GM19452 (cell line): ENCODE results near the gene CRCP.
"Not testable (repeated sequence)": the region's sequence is repeated elsewhere in the genome, so short reads cannot be mapped to it uniquely, and the experiment has no call there.

ENCODE experiments used
- ATAC-seq: cut with Tn5 transposase; IDR thresholded peaks from one replicate; pipeline ENCODE4 v1.9.1; 2021; ENCODE audit not compliant: unreplicated experiment

CRCP gene

GRCh38 chr7:66152371-66153191 lies 37.9 kb downstream of the CRCP start:
- no peak for ATAC-seq

- ATAC-seq, result no peak
These were observed 39.0 kb downstream of the CRCP start for GRCh38 chr7:66153691-66154090.

GRCh38 chr7:66156035-66156434 lies 41.4 kb downstream of the CRCP start:
- not testable (repeated sequence) for ATAC-seq

- no peak for ATAC-seq
These were observed 42.4 kb downstream of the CRCP start for GRCh38 chr7:66157060-66157459.

GRCh38 chr7:66162622-66163021 lies 48.0 kb downstream of the CRCP start:
- no peak for ATAC-seq

GRCh38 chr7:66163186-66163610 lies 48.6 kb downstream of the CRCP start:
- ATAC-seq, result no peak

- ATAC-seq, result no peak
These were observed 49.7 kb downstream of the CRCP start for GRCh38 chr7:66164356-66164755.

- ATAC-seq, result no peak
These were observed 53.2 kb downstream of the CRCP start for GRCh38 chr7:66167773-66168387.

- no peak for ATAC-seq
These were observed 55.0 kb downstream of the CRCP start for GRCh38 chr7:66169616-66170015.

- no peak for ATAC-seq
These were observed 55.9 kb downstream of the CRCP start for GRCh38 chr7:66170309-66171231.

GRCh38 chr7:66172536-66173401 lies 58.1 kb downstream of the CRCP start:
- ATAC-seq, result not testable (repeated sequence)

- no peak for ATAC-seq
These were observed 59.2 kb downstream of the CRCP start for GRCh38 chr7:66173856-66174255.

- not testable (repeated sequence) for ATAC-seq
These were observed 60.4 kb downstream of the CRCP start for GRCh38 chr7:66175006-66175405.

- ATAC-seq, result no peak
These were observed 62.3 kb downstream of the CRCP start for GRCh38 chr7:66176914-66177313.

- no peak for ATAC-seq
These were observed 63.6 kb downstream of the CRCP start for GRCh38 chr7:66178258-66178657.

GRCh38 chr7:66181329-66181728 lies 66.7 kb downstream of the CRCP start:
- ATAC-seq, result no peak

GRCh38 chr7:66181845-66182244 lies 67.2 kb downstream of the CRCP start:
- no peak for ATAC-seq

GRCh38 chr7:66182920-66183319 lies 68.3 kb downstream of the CRCP start:
- no peak for ATAC-seq

GRCh38 chr7:66183700-66184099 lies 69.1 kb downstream of the CRCP start:
- no peak for ATAC-seq

- no peak for ATAC-seq
These were observed 71.1 kb downstream of the CRCP start for GRCh38 chr7:66185680-66186187.
